GM12878 (cell line): ENCODE data around the gene PFKFB2. TPM values are rescaled to one million over a fixed set of nuclear protein-coding genes. Genes with fewer than 3 reads are reported as not detected.

Source experiments
- ATAC-seq: fragments of 200-7000 bp; cut with Tn5 transposase; 3 replicates; pipeline ENCODE4 v1.9.1; 2020; ENCODE audit warnings: mild to moderate bottlenecking, moderate library complexity
- BruUV-seq: library from RNA; stranded (reverse); fragments of 400-500 nt; replicated peaks from 2 replicates; lab custom pipeline; 2021; lab: Mats Ljungman, UMichigan
- CTCF ChIA-PET: fragments of 300-600 bp; sonication (Branson Sonifier 250); formaldehyde crosslinking; extraction: SDS; loops from one replicate; lab custom pipeline; 2021; ENCODE audit warnings: inconsistent platforms; lab: Yijun Ruan, JAX
- POLR2A ChIA-PET: fragments of 350-600 bp; formaldehyde crosslinking; extraction: SDS; loops from one replicate; lab custom pipeline; 2021; ENCODE audit warnings: inconsistent platforms; lab: Charles Lee
- RAD21 ChIA-PET: fragments of 300-600 bp; sonication (Branson Sonifier 250); formaldehyde crosslinking; loops from one replicate; lab custom pipeline; 2023; ENCODE audit warnings: antibody characterized with exemption; ENCODE audit not compliant: unreplicated experiment; lab: Charles Lee
- SMC1A ChIA-PET: fragments of 300-600 bp; sonication (Branson Sonifier 250); formaldehyde crosslinking; loops from one replicate; lab custom pipeline; 2023; ENCODE audit not compliant: unreplicated experiment, uncharacterized antibody; lab: Charles Lee
- DNase-seq: peaks from one replicate; pipeline ENCODE4 v3.0.0-alpha.2; 2011; ENCODE audit warnings: low read depth, low spot score
- FAIRE-seq: peaks from 3 replicates; lab custom pipeline; 2011; peaks lifted over from hg19 to GRCh38; lab: Jason Lieb, UNC
- H2AFZ ChIP-seq: 2 replicates; pipeline ENCODE4 v1.6.0; 2011; ENCODE audit warnings: low read depth, low read length, control low read depth; ENCODE audit not compliant: control insufficient read depth
- H3K27ac ChIP-seq: 2 replicates; pipeline ENCODE4 v1.5.1; 2011; ENCODE audit warnings: control low read depth; ENCODE audit not compliant: control insufficient read depth, insufficient read depth
- H3K27me3 ChIP-seq, 2 experiments: replicated peaks in 1 of 2; 2 replicates each; pipeline versions ENCODE4 v1.6.0 to v1.6.1; 2011; ENCODE audit warnings: low read length in 1 of 2; ENCODE audit not compliant: control insufficient read depth in 2 of 2, insufficient read depth in 2 of 2
- H3K36me3 ChIP-seq, 2 experiments: 2 replicates each; pipeline ENCODE4 v1.5.1; 2011; ENCODE audit warnings: low read length in 1 of 2; ENCODE audit not compliant: control insufficient read depth in 2 of 2, insufficient read depth in 2 of 2
- H3K4me1 ChIP-seq: 2 replicates; pipeline ENCODE4 v1.6.1; 2011; ENCODE audit warnings: mild to moderate bottlenecking, low read length, moderate library complexity, mixed read lengths; ENCODE audit not compliant: control insufficient read depth, insufficient read depth
- H3K4me2 ChIP-seq: 2 replicates; pipeline ENCODE4 v1.6.0; 2011; ENCODE audit warnings: control low read depth; ENCODE audit not compliant: control insufficient read depth, insufficient read depth
- H3K4me3 ChIP-seq: fragments of 200-600 bp; sonication (generic); 2 replicates; pipeline ENCODE4 v1.5.1; 2016
- H3K79me2 ChIP-seq: 2 replicates; pipeline ENCODE4 v1.6.0; 2011; ENCODE audit warnings: low read length; ENCODE audit not compliant: control insufficient read depth, insufficient read depth
- H3K9ac ChIP-seq: 2 replicates; pipeline ENCODE4 v1.8.0; 2011; ENCODE audit warnings: low read length, control low read depth, mixed read lengths; ENCODE audit not compliant: control insufficient read depth, insufficient read depth
- H3K9me3 ChIP-seq: replicated peaks from 3 replicates; pipeline ENCODE4 v1.5.1; 2011; ENCODE audit warnings: mild to moderate bottlenecking, low read length; ENCODE audit not compliant: control insufficient read depth, insufficient read depth
- H4K20me1 ChIP-seq: 2 replicates; pipeline ENCODE4 v1.6.0; 2011; ENCODE audit not compliant: control insufficient read depth, insufficient read depth
- CEBPB ChIP-seq, 2 experiments: fragments of 150-350 bp in 1 of 2; IDR thresholded peaks; 2 replicates each; pipeline ENCODE4 v1.6.1; 2012 to 2014; ENCODE audit warnings: low read depth in 2 of 2, low read length in 2 of 2, borderline replicate concordance in 1 of 2, inconsistent platforms in 1 of 2
- CREB1 ChIP-seq: IDR thresholded peaks from 2 replicates; pipeline ENCODE4 v1.6.1; 2012; ENCODE audit warnings: low read depth, mild to moderate bottlenecking, inconsistent platforms
- GABPA ChIP-seq: IDR thresholded peaks from 2 replicates; pipeline ENCODE4 v1.6.1; 2014; ENCODE audit warnings: antibody characterized with exemption, low read depth, mild to moderate bottlenecking, inconsistent platforms
- IKZF1 ChIP-seq: fragments of 450-650 bp; conservative IDR thresholded peaks from 2 replicates; pipeline ENCODE4 v1.6.1; 2017; ENCODE audit warnings: antibody characterized with exemption, mild to moderate bottlenecking
- IKZF2 ChIP-seq, 2 experiments: fragments of 450-650 bp; IDR thresholded peaks; 2 replicates each; pipeline ENCODE4 v1.6.1; 2017; ENCODE audit warnings: mild to moderate bottlenecking in 2 of 2, moderate library complexity in 2 of 2
- IRF4 ChIP-seq: IDR thresholded peaks from 2 replicates; pipeline ENCODE4 v1.6.1; 2011; ENCODE audit warnings: low read depth, low read length
- JUND ChIP-seq: IDR thresholded peaks from 2 replicates; pipeline ENCODE4 v1.6.1; 2012; ENCODE audit warnings: low read depth, mild to moderate bottlenecking, low read length, improper control_type of control experiment, moderate library complexity
- KLF5 ChIP-seq: fragments of 450-650 bp; IDR thresholded peaks from 2 replicates; pipeline ENCODE4 v1.6.1; 2014; ENCODE audit warnings: mild to moderate bottlenecking; ENCODE audit not compliant: partially characterized antibody
- NFIC ChIP-seq: IDR thresholded peaks from 2 replicates; pipeline ENCODE4 v1.6.1; 2012; ENCODE audit warnings: low read depth, mild to moderate bottlenecking, inconsistent platforms, low read length, moderate library complexity
- NFYA ChIP-seq: IDR thresholded peaks from 2 replicates; pipeline ENCODE4 v1.6.1; 2011; ENCODE audit warnings: low read depth, mild to moderate bottlenecking, low read length, improper control_type of control experiment, borderline replicate concordance
- PAX5 ChIP-seq: IDR thresholded peaks from 2 replicates; pipeline ENCODE4 v1.6.1; 2011; ENCODE audit warnings: low read depth, low read length, borderline replicate concordance
- PML ChIP-seq: IDR thresholded peaks from 2 replicates; pipeline ENCODE4 v1.6.1; 2012; ENCODE audit warnings: low read length, inconsistent platforms
- POLR2AphosphoS2 ChIP-seq: IDR thresholded peaks from 2 replicates; pipeline ENCODE4 v1.6.1; 2011; ENCODE audit warnings: low read depth, mild to moderate bottlenecking, low read length, improper control_type of control experiment, moderate library complexity
- RBBP5 ChIP-seq: fragments of 200-600 bp; sonication (generic); conservative IDR thresholded peaks from 2 replicates; pipeline ENCODE4 v1.6.1; 2016
- SIN3A ChIP-seq: IDR thresholded peaks from 2 replicates; pipeline ENCODE4 v1.6.1; 2012; ENCODE audit warnings: low read depth, low read length, improper control_type of control experiment
- SREBF2 ChIP-seq: IDR thresholded peaks from 2 replicates; pipeline ENCODE4 v1.6.1; 2012; ENCODE audit warnings: mild to moderate bottlenecking, low read length
- USF2 ChIP-seq: IDR thresholded peaks from 2 replicates; pipeline ENCODE4 v1.6.1; 2011; ENCODE audit warnings: low read depth, low read length, improper control_type of control experiment, borderline replicate concordance
- WGBS: methylation state at CpG from one replicate; pipeline ENCODE4 v1.1.6; 2016; ENCODE audit warnings: low lambda C conversion rate; ENCODE audit not compliant: insufficient replicate concordance, insufficient coverage; ENCODE audit errors: missing lambda C conversion rate; 5-methylcytosine and 5-hydroxymethylcytosine counted together
- in situ Hi-C: fragments of 300-500 bp; cut with MboI; formaldehyde crosslinking; loops from 9 replicates; pipeline ENCODE4 v1.14.3; 2018; ENCODE audit warnings: mixed read lengths
- intact Hi-C: fragments of 100-400 bp; cut with micrococcal nuclease; formaldehyde crosslinking; loops from one replicate; pipeline ENCODE4 v1.14.2; 2022; ENCODE audit not compliant: unreplicated experiment
- polyA plus RNA-seq, 11 experiments: library from polyadenylated mRNA; depleted of rRNA in 4 of 11; unstranded in 6 of 11; stranded (reverse) in 5 of 11; fragments of >200 nt; fragmentation: Nextera tagmentation in 4 of 11; fragmentation: Illumina TruSeq in 1 of 11; extraction: Ambion mirVana in 4 of 11; extraction: Trizol in 1 of 11; gene quantifications; 1 replicate in 1 of 11; 2 replicates in 10 of 11; pipeline versions ENCODE4 v1.2.1 to v1.2.3, GENCODE V29; 2011 to 2016; ENCODE audit warnings: inconsistent platforms in 2 of 11, missing spikeins in 2 of 11, low read depth in 1 of 11
- total RNA-seq, 4 experiments: library from RNA; depleted of rRNA in 3 of 4; stranded (reverse); fragments of >200 nt in 3 of 4; fragmentation: Illumina TruSeq in 1 of 4; extraction: Trizol in 1 of 4; gene quantifications; 2 replicates each; pipeline versions ENCODE4 v1.2.1 to v1.2.3, GENCODE V29; 2013 to 2021

PFKFB2 gene
- total and polyA plus RNA-seq, 10 of the 15 experiments (the other 5 are each of a cell fraction or from before 2014, with no cell fraction given): 0.40 to 1.3 (median 1.0) TPM

- ChIA-PET POLR2A (no interaction called here), CTCF (interaction anchor here (0.7 to 3.1 kb wide), 6 partner anchors 9 to 405 kb away, joined by 3 to 13 read pairs (median 4); no protein-coding TSS in a partner anchor), SMC1A (interaction anchor here (0.7 to 1.2 kb wide), 3 partner anchors 10 to 312 kb away, joined by 3 read pairs; no protein-coding TSS in a partner anchor), RAD21 (interaction anchor here (1.2 to 1.3 kb wide), 2 partner anchors 10 to 311 kb away, joined by 4 read pairs; no protein-coding TSS in a partner anchor)
- TF ChIP-seq SIN3A (no peak), PAX5 (no peak), JUND (no peak), RBBP5 (no peak)
- DNase-seq (no peak), FAIRE-seq (no peak), ATAC-seq (no peak)
- no peak overlapping the region for H2AFZ ChIP-seq
- H3K27me3 ChIP-seq: no peaks in the 10 kb centered on the region
- H3K79me2 ChIP-seq: no peaks in the 10 kb centered on the region
- in situ Hi-C loops (no loop called here), intact Hi-C loops (no loop called here)
- H3K36me3 ChIP-seq: no peaks in the 10 kb centered on the region
- no peak overlapping the region for H3K27ac ChIP-seq
- 37% methylated on average over 2 of the region's 2 CpGs for WGBS
- H4K20me1 ChIP-seq: no peaks in the 10 kb centered on the region
- H3K9me3 ChIP-seq: peaks cover 1% of the 10 kb centered on the region; the same call in 2 of the 3 replicates
- no TSS peak for BruUV-seq
- no peak overlapping the region for H3K4me2 ChIP-seq
- no peak overlapping the region for H3K9ac ChIP-seq
- H3K4me1 ChIP-seq: peaks cover 4% of the 10 kb centered on the region
- no peak overlapping the region for H3K4me3 ChIP-seq
Observed at GRCh38 chr1:207093944-207094343, 40.9 kb downstream of the PFKFB2 start.

GRCh38 chr1:207097871-207098324 lies 44.8 kb downstream of the PFKFB2 start:
- no TSS peak for BruUV-seq
- no peak overlapping the region for H3K9ac ChIP-seq
- no peaks in the 10 kb centered on the region for H3K79me2 ChIP-seq
- ATAC-seq: peak; percentile 96
- H3K27me3 ChIP-seq: no peaks in the 10 kb centered on the region
- ChIA-PET POLR2A (no interaction called here), RAD21 (interaction anchor here (1.1 to 1.3 kb wide), 2 partner anchors 12 to 315 kb away, joined by 3 to 4 read pairs; no protein-coding TSS in a partner anchor), SMC1A (interaction anchor here (1.0 to 2.0 kb wide), 4 partner anchors 9 to 303 kb away, joined by 3 to 10 read pairs (median 3); partner anchors contain the start of gene C4BPB), CTCF (interaction anchor here (3.6 kb wide), 1 partner anchor 308 kb away, joined by 16 read pairs; no protein-coding TSS in a partner anchor)
- H4K20me1 ChIP-seq: no peaks in the 10 kb centered on the region
- H3K4me2 ChIP-seq: peak overlapping the region; percentile 21
- in situ Hi-C loops (no loop called here), intact Hi-C loops (no loop called here)
- DNase-seq: peak; percentile 67
- peak; percentile 84 for FAIRE-seq
- peaks cover 4% of the 10 kb centered on the region for H3K4me1 ChIP-seq
- H3K27ac ChIP-seq: no peak overlapping the region
- no peaks in the 10 kb centered on the region for H3K36me3 ChIP-seq
- no peak overlapping the region for H3K4me3 ChIP-seq
- H2AFZ ChIP-seq: no peak overlapping the region; the same call in 1 of the 2 replicates
- peaks cover 3% of the 10 kb centered on the region; the same call in 2 of the 3 replicates for H3K9me3 ChIP-seq
- 3% methylated on average over 3 of the region's 3 CpGs for WGBS
- TF ChIP-seq KLF5 (no peak), CEBPB (IDR thresholded peaks at IDR 0.05; ENCODE audit: borderline replicate concordance in 1 of 2, low read depth in 2 of 2, low read length in 2 of 2) (peak in 1 of 2 experiments; percentile 76; a peak in 1 of 4 replicates), CREB1 (0 out of 2 replicates have a peak, but pooled peaks have one; percentile 18), PML (peak; percentile 54; the same call in 1 of the 2 replicates), IRF4 (peak; percentile 55; the same call in 1 of the 2 replicates), USF2 (no peak), NFYA (no peak), SIN3A (no peak), NFIC (peak; percentile 96), POLR2AphosphoS2 (no peak), GABPA (peak; percentile 48; the same call in 1 of the 2 replicates), IKZF1 (peak; percentile 62), SREBF2 (no peak), IKZF2 (IDR thresholded peaks at IDR 0.05) (peak; percentile 60 to 79; a peak in 3 of 4 replicates)
